Chondrocyte (in vitro differentiated cells): ENCODE data around the gene CDH11. TPM values are rescaled to one million over a fixed set of nuclear protein-coding genes. Genes with fewer than 3 reads are reported as not detected.

Source experiments
- DNase-seq: peaks from one replicate; pipeline ENCODE4 v3.0.0; 2021; ENCODE audit warnings: mixed read lengths, low spot score
- H3K27ac Mint-ChIP-seq: one replicate; pipeline ENCODE4 v1.8.0; 2021; ENCODE audit warnings: mild to moderate bottlenecking, moderate library complexity, mixed read lengths; ENCODE audit not compliant: unreplicated experiment
- H3K27me3 Mint-ChIP-seq: 2 replicates; pipeline ENCODE4 v1.8.0; 2021; ENCODE audit warnings: low read depth, mixed read lengths
- H3K36me3 Mint-ChIP-seq: 2 replicates; pipeline ENCODE4 v1.8.0; 2021; ENCODE audit warnings: low read depth, mixed read lengths
- H3K4me1 Mint-ChIP-seq: 2 replicates; pipeline ENCODE4 v1.8.0; 2021; ENCODE audit warnings: low read depth, mild to moderate bottlenecking, mixed read lengths
- H3K4me3 Mint-ChIP-seq: one replicate; pipeline ENCODE4 v1.8.0; 2021; ENCODE audit warnings: mild to moderate bottlenecking, moderate library complexity, mixed read lengths; ENCODE audit not compliant: unreplicated experiment
- H3K9me3 Mint-ChIP-seq: 2 replicates; pipeline ENCODE4 v1.8.0; 2021; ENCODE audit warnings: low read depth, mixed read lengths
- total RNA-seq: library from RNA; stranded (reverse); gene quantifications from 3 replicates; pipeline ENCODE4 v1.2.1, GENCODE V29; 2021
- TF ChIP-seq, protein P1 (sequence below): fragments of 200-600 bp; sonication (generic); IDR thresholded peaks from 2 replicates; pipeline ENCODE4 v1.5.0; 2021; ENCODE audit warnings: antibody characterized with exemption, mild to moderate bottlenecking, moderate library complexity

Gene CDH11
- total RNA-seq, 1 donor from 2014 or later = 936 TPM

GRCh38 chr16:65105171-65105570, 16.7 kb downstream of the CDH11 start:
- Mint-ChIP-seq H3K4me1 (peaks cover 92% of the 10 kb centered on the region), H3K27me3 (no peaks in the 10 kb centered on the region), H3K27ac (peak overlapping the region; percentile 67), H3K36me3 (peaks cover 14% of the 10 kb centered on the region), H3K9me3 (peaks cover 4% of the 10 kb centered on the region), H3K4me3 (no peak overlapping the region)
- TF ChIP-seq, protein P1, sequence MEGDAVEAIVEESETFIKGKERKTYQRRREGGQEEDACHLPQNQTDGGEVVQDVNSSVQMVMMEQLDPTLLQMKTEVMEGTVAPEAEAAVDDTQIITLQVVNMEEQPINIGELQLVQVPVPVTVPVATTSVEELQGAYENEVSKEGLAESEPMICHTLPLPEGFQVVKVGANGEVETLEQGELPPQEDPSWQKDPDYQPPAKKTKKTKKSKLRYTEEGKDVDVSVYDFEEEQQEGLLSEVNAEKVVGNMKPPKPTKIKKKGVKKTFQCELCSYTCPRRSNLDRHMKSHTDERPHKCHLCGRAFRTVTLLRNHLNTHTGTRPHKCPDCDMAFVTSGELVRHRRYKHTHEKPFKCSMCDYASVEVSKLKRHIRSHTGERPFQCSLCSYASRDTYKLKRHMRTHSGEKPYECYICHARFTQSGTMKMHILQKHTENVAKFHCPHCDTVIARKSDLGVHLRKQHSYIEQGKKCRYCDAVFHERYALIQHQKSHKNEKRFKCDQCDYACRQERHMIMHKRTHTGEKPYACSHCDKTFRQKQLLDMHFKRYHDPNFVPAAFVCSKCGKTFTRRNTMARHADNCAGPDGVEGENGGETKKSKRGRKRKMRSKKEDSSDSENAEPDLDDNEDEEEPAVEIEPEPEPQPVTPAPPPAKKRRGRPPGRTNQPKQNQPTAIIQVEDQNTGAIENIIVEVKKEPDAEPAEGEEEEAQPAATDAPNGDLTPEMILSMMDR = no peak
- DNase-seq = no peak

DNA sequence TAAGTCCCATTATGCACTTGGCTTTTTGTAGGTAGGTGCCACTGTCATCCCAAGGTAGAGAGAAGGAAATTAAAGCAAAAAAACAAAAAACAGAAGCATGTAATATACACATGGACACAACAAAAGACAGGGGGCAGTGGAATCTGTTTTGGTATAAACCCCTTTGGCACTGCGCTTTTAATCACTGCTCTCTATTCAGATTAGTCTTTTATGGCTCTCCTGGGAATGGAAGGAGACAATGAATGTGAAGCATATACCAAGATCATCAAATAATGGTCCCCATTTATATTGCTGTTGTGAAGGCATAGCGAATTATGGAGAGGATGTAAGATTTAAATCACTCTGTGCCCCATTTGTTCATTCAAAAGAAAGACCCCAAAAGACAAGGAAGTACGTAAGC, 17.4 kb downstream of the CDH11 start:
- TF ChIP-seq, protein P1 = peak; percentile 31
- Mint-ChIP-seq H3K4me3 (no peak overlapping the region), H3K27ac (peak overlapping the region; percentile 60), H3K4me1 (peaks cover 92% of the 10 kb centered on the region), H3K36me3 (peaks cover 20% of the 10 kb centered on the region), H3K9me3 (peaks cover 10% of the 10 kb centered on the region), H3K27me3 (no peaks in the 10 kb centered on the region)
- DNase-seq = no peak

- TF ChIP-seq, protein P1 = no peak
- no peaks in the 10 kb centered on the region for H3K27me3 Mint-ChIP-seq
- H3K4me3 Mint-ChIP-seq = no peak overlapping the region
- H3K4me1 Mint-ChIP-seq = peaks cover 90% of the 10 kb centered on the region
- no peak for DNase-seq
- peaks cover 23% of the 10 kb centered on the region for H3K36me3 Mint-ChIP-seq
- H3K27ac Mint-ChIP-seq = peak overlapping the region; percentile 1
- peaks cover 12% of the 10 kb centered on the region for H3K9me3 Mint-ChIP-seq
Observed at GRCh38 chr16:65102326-65102725, 19.5 kb downstream of the CDH11 start.

GRCh38 chr16:65101009-65101408, 20.9 kb downstream of the CDH11 start:
- no peak for DNase-seq
- Mint-ChIP-seq H3K27me3 (no peaks in the 10 kb centered on the region), H3K27ac (peak overlapping the region; percentile 6), H3K36me3 (peaks cover 23% of the 10 kb centered on the region), H3K9me3 (peaks cover 12% of the 10 kb centered on the region), H3K4me3 (no peak overlapping the region), H3K4me1 (peaks cover 80% of the 10 kb centered on the region)
- TF ChIP-seq, protein P1 = no peak

- Mint-ChIP-seq H3K36me3 (peaks cover 25% of the 10 kb centered on the region), H3K9me3 (peaks cover 12% of the 10 kb centered on the region), H3K27me3 (no peaks in the 10 kb centered on the region), H3K27ac (peak overlapping the region; percentile 77), H3K4me3 (no peak overlapping the region), H3K4me1 (peaks cover 76% of the 10 kb centered on the region)
- no peak for DNase-seq
- TF ChIP-seq, protein P1 = no peak
Observed at GRCh38 chr16:65099607-65100006, 22.3 kb downstream of the CDH11 start.
